ENCODE results near the gene KDM4B.

The KDM4B gene

DNA sequence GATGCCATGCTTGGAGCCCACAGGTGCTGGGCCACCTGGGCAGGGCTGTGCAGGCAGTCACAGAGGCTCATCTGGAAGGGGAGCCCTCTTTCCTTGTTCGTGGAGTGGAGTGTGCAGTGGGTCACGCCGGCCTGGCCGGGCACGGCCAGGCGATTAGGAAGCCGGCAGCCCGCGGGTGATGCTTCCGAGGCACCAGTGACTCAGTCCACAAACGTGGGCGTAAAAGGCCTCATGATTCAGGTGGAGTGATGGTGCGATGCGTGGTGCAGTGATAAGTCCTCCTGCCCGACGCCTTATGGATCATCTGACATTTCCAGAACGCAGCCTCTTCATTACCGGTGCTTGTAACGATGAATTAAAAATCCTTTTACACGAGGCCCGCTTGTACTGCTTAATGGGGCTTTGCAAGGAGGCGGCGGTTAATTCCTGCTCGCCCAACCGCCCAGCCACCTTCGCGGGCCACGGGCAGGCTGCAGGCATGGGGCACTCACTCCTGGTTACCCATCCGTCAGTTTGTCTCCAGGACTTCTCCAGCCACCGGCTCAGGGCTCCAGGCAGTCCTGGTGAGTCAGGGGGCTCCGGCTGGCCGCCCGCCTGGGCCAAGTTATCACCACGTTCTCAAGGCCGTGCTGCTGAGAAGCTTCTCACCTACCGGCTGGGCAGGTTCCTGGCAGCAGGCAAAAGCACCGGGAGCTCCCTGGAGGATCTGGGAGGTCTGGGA is 172.4 kb downstream of the KDM4B start:
- ChIA-PET POLR2A (no interaction called here), CTCF (no interaction called here)
- DNase-seq (ENCODE audit: low read depth, low spot score), result no peak
- TF ChIP-seq, protein P1, sequence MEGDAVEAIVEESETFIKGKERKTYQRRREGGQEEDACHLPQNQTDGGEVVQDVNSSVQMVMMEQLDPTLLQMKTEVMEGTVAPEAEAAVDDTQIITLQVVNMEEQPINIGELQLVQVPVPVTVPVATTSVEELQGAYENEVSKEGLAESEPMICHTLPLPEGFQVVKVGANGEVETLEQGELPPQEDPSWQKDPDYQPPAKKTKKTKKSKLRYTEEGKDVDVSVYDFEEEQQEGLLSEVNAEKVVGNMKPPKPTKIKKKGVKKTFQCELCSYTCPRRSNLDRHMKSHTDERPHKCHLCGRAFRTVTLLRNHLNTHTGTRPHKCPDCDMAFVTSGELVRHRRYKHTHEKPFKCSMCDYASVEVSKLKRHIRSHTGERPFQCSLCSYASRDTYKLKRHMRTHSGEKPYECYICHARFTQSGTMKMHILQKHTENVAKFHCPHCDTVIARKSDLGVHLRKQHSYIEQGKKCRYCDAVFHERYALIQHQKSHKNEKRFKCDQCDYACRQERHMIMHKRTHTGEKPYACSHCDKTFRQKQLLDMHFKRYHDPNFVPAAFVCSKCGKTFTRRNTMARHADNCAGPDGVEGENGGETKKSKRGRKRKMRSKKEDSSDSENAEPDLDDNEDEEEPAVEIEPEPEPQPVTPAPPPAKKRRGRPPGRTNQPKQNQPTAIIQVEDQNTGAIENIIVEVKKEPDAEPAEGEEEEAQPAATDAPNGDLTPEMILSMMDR (IDR thresholded peaks at IDR 0.05; ENCODE audit: insufficient read depth, low read length, missing control alignments), result no peak
- no peak overlapping the region for H3K4me3 ChIP-seq (ENCODE audit: low read depth, low read length)

DNA sequence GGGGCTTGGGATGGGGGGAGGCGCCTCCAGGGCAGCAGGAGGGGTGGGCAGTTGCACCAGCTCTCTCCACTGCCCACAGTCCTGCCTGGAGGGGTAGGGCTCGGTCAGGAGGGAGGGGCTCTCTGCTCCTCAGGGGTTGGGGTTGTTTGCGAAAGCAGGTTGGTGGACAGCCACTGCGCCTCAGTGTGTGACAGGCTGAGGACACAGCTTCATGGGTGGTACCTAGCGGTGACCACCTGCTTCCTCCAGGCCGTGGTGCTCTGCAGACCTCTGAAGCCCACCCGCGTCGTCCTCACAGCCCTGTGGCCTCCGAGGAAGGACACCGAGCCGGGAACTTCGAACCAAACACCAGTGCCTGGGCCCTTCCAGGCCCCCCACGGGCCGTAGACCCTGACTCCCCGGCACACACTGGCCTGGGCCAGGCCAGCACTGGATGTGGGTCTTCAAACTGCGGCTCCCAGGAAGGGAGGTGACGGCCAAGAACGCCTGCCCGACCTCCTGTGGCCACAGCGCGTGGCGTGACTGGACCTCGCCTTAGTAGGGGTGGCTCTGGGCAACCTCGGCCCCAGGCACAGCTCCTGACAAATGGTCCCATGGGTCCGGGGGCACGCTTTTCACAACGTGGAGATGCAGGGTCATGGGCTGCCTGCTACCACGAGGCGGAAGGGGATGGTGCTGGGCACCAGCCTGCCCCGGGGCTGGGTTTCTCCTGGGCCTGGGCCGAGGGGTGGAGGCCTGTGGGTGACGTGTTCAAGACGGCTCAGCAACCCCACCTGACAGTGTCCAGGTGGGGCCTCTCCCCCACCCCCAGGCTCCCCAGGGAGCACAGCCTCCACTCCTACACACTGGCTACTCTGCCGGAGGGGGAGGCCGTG is 173.2 kb downstream of the KDM4B start:
- no peak for DNase-seq (ENCODE audit: low read depth, low spot score)
- H3K4me3 ChIP-seq (ENCODE audit: low read depth, low read length), result no peak overlapping the region
- CTCF ChIA-PET, result interaction anchor here (1.0 to 1.2 kb wide), 2 partner anchors 12 to 21 kb away, joined by 3 to 4 read pairs; no protein-coding TSS in a partner anchor
- POLR2A ChIA-PET, result no interaction called here
- TF ChIP-seq, protein P1 (IDR thresholded peaks at IDR 0.05; ENCODE audit: insufficient read depth, low read length, missing control alignments), result no peak

DNA sequence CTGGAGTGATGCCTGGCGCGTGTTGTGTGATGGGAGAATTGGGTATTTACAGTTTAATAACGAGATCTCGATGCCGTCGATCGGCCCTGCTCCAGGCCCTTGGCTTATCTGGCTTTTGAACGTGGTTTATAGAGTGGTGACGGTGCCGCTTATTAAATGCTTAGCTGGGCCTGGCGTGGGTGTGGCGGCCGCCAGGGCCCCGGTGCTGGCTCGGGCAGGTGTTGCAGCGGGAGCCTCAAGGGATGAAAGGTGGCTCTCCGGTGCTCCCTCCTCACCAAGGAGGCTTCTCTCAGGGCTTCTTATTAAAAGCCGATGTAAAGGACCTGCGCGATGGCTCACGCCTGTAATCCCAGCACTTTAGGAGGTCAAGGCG is 173.8 kb downstream of the KDM4B start:
- no peak overlapping the region for H3K4me3 ChIP-seq (ENCODE audit: low read depth, low read length)
- CTCF ChIA-PET, result interaction anchor here (0.6 to 1.2 kb wide), 3 partner anchors 12 to 21 kb away, joined by 3 to 4 read pairs (median 3); no protein-coding TSS in a partner anchor
- TF ChIP-seq, protein P1 (IDR thresholded peaks at IDR 0.05; ENCODE audit: insufficient read depth, low read length, missing control alignments), result no peak
- POLR2A ChIA-PET, result no interaction called here
- DNase-seq (ENCODE audit: low read depth, low spot score), result no peak

DNA sequence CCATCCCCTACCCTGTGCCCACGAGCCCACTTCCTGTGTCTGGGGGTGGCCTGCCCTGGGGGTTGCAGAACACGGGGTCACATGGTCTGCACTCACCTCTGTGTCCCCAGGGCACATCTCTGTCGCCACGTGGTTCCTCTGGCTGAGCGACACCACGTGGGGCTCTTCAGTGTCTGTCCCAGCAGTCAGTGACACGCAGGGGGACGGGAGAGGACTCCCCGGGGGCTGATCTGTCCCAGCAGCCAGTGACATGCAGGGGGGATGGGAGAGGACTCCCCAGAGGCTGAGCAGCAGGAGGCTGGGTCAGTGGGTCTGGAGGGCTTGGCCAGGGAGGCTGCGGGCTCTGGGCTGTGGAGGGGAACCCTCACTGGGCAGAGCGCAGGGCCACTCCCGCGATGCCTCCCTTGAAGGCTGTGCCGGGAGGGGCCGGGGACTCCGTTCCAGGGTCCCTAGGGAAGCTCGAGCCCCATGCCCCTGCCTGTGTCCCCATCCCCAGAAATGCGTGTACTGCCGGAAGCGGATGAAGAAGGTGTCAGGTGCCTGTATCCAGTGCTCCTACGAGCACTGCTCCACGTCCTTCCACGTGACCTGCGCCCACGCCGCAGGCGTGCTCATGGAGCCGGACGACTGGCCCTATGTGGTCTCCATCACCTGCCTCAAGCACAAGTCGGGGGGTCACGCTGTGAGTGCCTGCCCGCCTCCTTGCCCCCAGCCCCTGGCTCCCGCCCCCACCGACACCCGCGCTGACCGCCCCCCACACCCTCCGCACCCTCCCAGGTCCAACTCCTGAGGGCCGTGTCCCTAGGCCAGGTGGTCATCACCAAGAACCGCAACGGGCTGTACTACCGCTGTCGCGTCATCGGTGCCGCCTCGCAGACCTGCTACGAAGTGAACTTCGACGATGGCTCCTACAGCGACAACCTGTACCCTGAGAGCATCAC is 174.8 kb downstream of the KDM4B start:
- no peak overlapping the region for H3K4me3 ChIP-seq (ENCODE audit: low read depth, low read length)
- TF ChIP-seq, protein P1 (IDR thresholded peaks at IDR 0.05; ENCODE audit: insufficient read depth, low read length, missing control alignments), result no peak
- ChIA-PET POLR2A (no interaction called here), CTCF (interaction anchor here (1.0 kb wide), 1 partner anchor 11 kb away, joined by 3 read pairs; no protein-coding TSS in a partner anchor)
- no peak for DNase-seq (ENCODE audit: low read depth, low spot score)

DNA sequence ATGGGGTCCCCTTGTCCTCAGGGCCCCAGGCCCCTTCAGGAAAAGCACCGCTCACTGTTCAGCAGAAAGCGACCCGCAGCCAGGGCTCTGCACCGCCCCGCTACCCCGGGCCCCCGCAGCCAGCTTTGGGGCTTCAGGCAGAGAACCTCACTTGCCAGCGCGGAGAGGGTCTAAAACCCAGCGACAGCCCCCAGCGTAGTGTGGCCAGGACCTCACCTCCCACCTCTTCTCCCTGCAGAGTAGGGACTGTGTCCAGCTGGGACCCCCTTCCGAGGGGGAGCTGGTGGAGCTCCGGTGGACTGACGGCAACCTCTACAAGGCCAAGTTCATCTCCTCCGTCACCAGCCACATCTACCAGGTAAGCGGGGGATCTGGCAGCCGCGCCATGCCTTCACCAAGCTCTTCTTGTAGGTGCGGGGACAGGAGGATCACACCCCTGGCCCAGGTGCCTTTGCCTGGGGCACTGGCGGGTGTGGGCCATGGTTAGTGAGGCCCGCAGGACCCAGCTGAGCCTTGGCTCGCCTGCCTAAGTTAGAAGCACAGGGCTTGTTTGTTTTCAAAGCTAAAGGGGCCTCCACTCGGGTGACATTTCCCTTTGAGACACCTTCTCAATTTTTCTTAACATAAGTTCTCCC is 175.7 kb downstream of the KDM4B start:
- ChIA-PET POLR2A (no interaction called here), CTCF (interaction anchor here (1.7 kb wide), 1 partner anchor 10 kb away, joined by 4 read pairs; no protein-coding TSS in a partner anchor)
- H3K4me3 ChIP-seq (ENCODE audit: low read depth, low read length), result no peak overlapping the region
- TF ChIP-seq, protein P1 (IDR thresholded peaks at IDR 0.05; ENCODE audit: insufficient read depth, low read length, missing control alignments), result no peak
- DNase-seq (ENCODE audit: low read depth, low spot score), result no peak

All from AG04449 (cell line).